Ectodermal cell (in vitro differentiated cells): ENCODE data around the gene OR52B4.
"Not testable (repeated sequence)": the region's sequence is repeated elsewhere in the genome, so short reads cannot be mapped to it uniquely, and the experiment has no call there.

Experiments
- H3K27ac ChIP-seq: 2 replicates; pipeline ENCODE4 v1.7.0; 2013; ENCODE audit warnings: mild to moderate bottlenecking, low read depth, low read length; ENCODE audit not compliant: insufficient read depth, poor library complexity, severe bottlenecking
- H3K27me3 ChIP-seq: 2 replicates; pipeline ENCODE4 v1.7.0; 2013; ENCODE audit warnings: mild to moderate bottlenecking, low read length; ENCODE audit not compliant: insufficient read depth, control insufficient read depth, poor library complexity, severe bottlenecking
- H3K36me3 ChIP-seq: one replicate; pipeline ENCODE4 v1.7.0; 2013; ENCODE audit warnings: low read length; ENCODE audit not compliant: control insufficient read depth, insufficient read depth
- H3K4me1 ChIP-seq: one replicate; pipeline ENCODE4 v1.7.0; 2013; ENCODE audit warnings: low read length; ENCODE audit not compliant: control insufficient read depth, insufficient read depth
- H3K4me3 ChIP-seq: 2 replicates; pipeline ENCODE4 v1.7.0; 2013; ENCODE audit warnings: low read depth, low read length, control low read depth; ENCODE audit not compliant: insufficient read depth
- H3K9me3 ChIP-seq: 2 replicates; pipeline ENCODE4 v1.7.0; 2013; ENCODE audit warnings: mild to moderate bottlenecking, low read length, moderate library complexity; ENCODE audit not compliant: control insufficient read depth
- WGBS, 2 experiments: methylation state at CpG; one replicate each; pipeline ENCODE4 v1.1.7; 2013; ENCODE audit warnings: missing lambda C conversion rate in 2 of 2; 5-methylcytosine and 5-hydroxymethylcytosine counted together

Gene OR52B4

DNA sequence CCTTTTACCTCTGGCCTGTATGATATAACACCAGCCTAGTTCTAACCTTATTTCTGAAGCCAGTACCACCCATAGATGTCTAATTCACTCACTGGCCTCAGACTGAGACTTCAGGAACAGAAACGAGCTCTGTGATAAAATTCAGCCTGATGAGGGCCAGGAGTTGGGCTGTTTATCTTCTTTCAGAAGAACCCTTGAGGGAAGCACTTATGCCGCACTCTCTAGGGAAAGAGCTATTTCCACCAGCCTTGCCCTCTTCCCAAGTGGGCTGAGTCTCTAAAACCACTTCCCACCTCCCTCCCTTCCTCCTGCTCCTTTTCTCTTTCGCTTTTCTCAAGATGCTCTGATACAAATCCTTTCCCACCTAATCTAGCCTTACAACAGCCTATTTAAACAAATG is 2.0 kb upstream of the OR52B4 start:
- WGBS, 2 experiments, result 88 to 91% methylated on average over 3 of the region's 3 CpGs
- Histone ChIP-seq H3K36me3 (no peaks in the 10 kb centered on the region), H3K4me3 (no peak overlapping the region), H3K27ac (no peak overlapping the region), H3K27me3 (no peaks in the 10 kb centered on the region), H3K4me1 (no peaks in the 10 kb centered on the region), H3K9me3 (no peaks in the 10 kb centered on the region)

DNA sequence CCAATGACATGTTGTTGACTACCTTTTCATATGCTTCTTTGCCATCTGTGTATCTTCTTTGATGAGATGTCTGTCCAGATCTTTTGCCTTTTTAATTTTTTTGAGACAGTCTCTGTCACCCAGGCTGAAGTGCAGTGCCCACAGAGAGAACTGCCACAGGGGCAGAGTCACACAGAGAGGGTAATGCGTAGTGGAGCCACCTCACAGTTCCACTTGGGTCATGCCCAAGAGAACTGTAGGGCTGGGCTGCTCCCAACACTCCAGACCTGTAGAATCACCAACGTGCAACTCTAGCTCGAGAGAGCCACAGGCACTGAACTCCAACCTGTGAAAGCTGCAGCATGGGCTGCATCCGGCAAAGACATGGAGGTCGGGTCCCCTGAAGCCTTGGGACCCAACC is 20.0 kb downstream of the OR52B4 start:
- WGBS, 2 experiments, result 71 to 83% methylated on average over 1 of the region's 5 CpGs

DNA sequence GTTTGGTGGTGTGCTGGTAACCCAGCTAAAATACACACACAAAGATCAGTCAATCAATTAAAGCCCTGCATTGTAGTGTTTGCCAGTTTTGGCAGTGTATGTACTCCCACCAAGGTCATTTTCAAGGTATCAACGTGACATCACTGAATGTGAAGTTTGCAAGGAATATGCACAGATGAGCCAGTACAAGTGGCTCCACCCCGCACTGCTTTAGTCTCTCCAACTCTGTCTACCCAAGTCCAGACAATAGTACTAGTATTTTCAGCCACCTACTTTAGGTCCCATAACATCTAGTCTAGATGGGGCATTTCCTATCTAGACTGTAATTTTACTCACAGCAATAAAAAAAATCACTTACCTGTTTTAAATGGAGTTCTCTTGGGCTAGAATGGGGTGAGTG is 22.8 kb downstream of the OR52B4 start:
- WGBS, 2 experiments, result 83 to 86% methylated on average over 1 of the region's 2 CpGs

More for the DNA sequence above, 20.0 kb downstream of the OR52B4 start:
- not testable (repeated sequence) for H3K27me3 ChIP-seq, H3K9me3 ChIP-seq, H3K4me1 ChIP-seq, H3K27ac ChIP-seq, H3K4me3 ChIP-seq, H3K36me3 ChIP-seq

DNA sequence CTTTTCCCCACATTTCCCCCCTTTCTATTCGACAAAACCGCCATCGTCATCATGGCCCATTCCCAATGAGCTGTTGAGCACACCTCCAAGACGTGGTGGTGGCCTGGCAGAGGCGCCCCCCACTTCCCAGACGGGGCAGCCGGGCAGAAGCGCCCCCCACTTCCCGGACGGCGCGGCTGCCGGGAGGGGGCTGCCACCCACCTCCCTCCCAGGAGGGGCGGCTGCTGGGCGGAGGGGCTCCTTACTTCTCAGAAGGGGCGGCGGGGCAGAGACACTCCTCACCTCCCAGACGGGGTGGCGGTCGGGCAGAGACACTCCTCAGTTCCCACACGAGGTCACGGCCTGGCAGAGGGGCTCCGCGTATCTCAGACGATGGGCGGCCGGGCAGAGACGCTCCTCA is 33.8 kb downstream of the OR52B4 start:
- H3K4me1 ChIP-seq, H3K9me3 ChIP-seq, H3K27ac ChIP-seq, H3K27me3 ChIP-seq, H3K36me3 ChIP-seq, H3K4me3 ChIP-seq: not testable (repeated sequence)
- WGBS, 2 experiments, result 91 to 99% methylated on average over 10 to 16 of the region's 28 CpGs

More for the DNA sequence above, 22.8 kb downstream of the OR52B4 start:
- not testable (repeated sequence) for H3K27ac ChIP-seq, H3K4me3 ChIP-seq, H3K4me1 ChIP-seq, H3K36me3 ChIP-seq, H3K9me3 ChIP-seq, H3K27me3 ChIP-seq
